Smooth muscle cell (in vitro differentiated cells): ENCODE data around the gene AMIGO1. TPM values are rescaled to one million over a fixed set of nuclear protein-coding genes. Genes with fewer than 3 reads are reported as not detected.
A peak's percentile ranks its signal among the peaks of the same experiment; 100 is the strongest.

Experiments
- DNase-seq: peaks from one replicate; lab custom pipeline; 2025; ENCODE audit not compliant: unreplicated experiment; lab: John Stamatoyannopoulos, UW
- H2AFZ ChIP-seq: fragments of 200-600 bp; sonication (generic); 2 replicates; pipeline ENCODE4 v1.6.0; 2016; ENCODE audit warnings: antibody characterized with exemption, low read depth, mild to moderate bottlenecking
- H3F3A ChIP-seq: fragments of 200-600 bp; sonication (generic); 2 replicates; pipeline ENCODE4 v1.6.0; 2017; ENCODE audit warnings: antibody characterized with exemption, low read depth
- H3K27ac ChIP-seq: fragments of 200-600 bp; sonication (generic); 2 replicates; pipeline ENCODE4 v1.5.1; 2016; ENCODE audit warnings: low read depth, mild to moderate bottlenecking
- H3K27me3 ChIP-seq: fragments of 200-600 bp; sonication (generic); 2 replicates; pipeline ENCODE4 v1.6.1; 2016; ENCODE audit warnings: low read depth, mild to moderate bottlenecking
- H3K36me3 ChIP-seq: fragments of 200-600 bp; sonication (generic); 2 replicates; pipeline ENCODE4 v1.5.1; 2016; ENCODE audit warnings: low read depth
- H3K4me1 ChIP-seq: fragments of 200-600 bp; sonication (generic); 2 replicates; pipeline ENCODE4 v1.5.1; 2016; ENCODE audit warnings: low read depth
- H3K4me2 ChIP-seq: fragments of 200-600 bp; sonication (generic); 2 replicates; pipeline ENCODE4 v1.6.0; 2016; ENCODE audit warnings: mild to moderate bottlenecking
- H3K4me3 ChIP-seq: fragments of 200-600 bp; sonication (generic); 2 replicates; pipeline ENCODE4 v1.5.1; 2016; ENCODE audit warnings: mild to moderate bottlenecking
- H3K79me2 ChIP-seq: fragments of 200-600 bp; sonication (generic); 2 replicates; pipeline ENCODE4 v1.6.0; 2016; ENCODE audit warnings: low read depth, mild to moderate bottlenecking
- H3K9ac ChIP-seq: fragments of 200-600 bp; sonication (generic); 2 replicates; pipeline ENCODE4 v1.6.0; 2016; ENCODE audit warnings: low read depth
- H3K9me3 ChIP-seq: fragments of 200-600 bp; sonication (generic); replicated peaks from 2 replicates; pipeline ENCODE4 v1.5.1; 2016; ENCODE audit warnings: low read depth
- H4K20me1 ChIP-seq: fragments of 200-600 bp; sonication (generic); 2 replicates; pipeline ENCODE4 v1.6.0; 2016; ENCODE audit warnings: low read depth
- CTCF ChIP-seq: fragments of 200-600 bp; sonication (generic); IDR thresholded peaks from 2 replicates; pipeline ENCODE4 v1.5.1; 2017; ENCODE audit warnings: borderline replicate concordance, mild to moderate bottlenecking, antibody characterized with exemption; ENCODE audit not compliant: insufficient read depth, poor library complexity, severe bottlenecking
- WGBS: methylation state at CpG from one replicate; pipeline ENCODE4 v1.1.7; 2016; ENCODE audit warnings: low lambda C conversion rate; 5-methylcytosine and 5-hydroxymethylcytosine counted together
- polyA plus RNA-seq: library from polyadenylated mRNA; unstranded; fragments of >200 nt; fragmentation: Nextera tagmentation; extraction: Ambion mirVana; gene quantifications from 2 replicates; pipeline ENCODE4 v1.2.1, GENCODE V29; 2016
- total RNA-seq: library from RNA; depleted of rRNA; stranded (reverse); fragments of >200 nt; gene quantifications from 2 replicates; pipeline ENCODE4 v1.2.3, GENCODE V29; 2014

The AMIGO1 gene
- total and polyA plus RNA-seq, 2 experiments from 2014 or later, result 0.99 to 1.4 TPM

GRCh38 chr1:109532365-109533136 lies 23.0 kb upstream of the AMIGO1 start:
- peak overlapping the region; percentile 63 for H3K4me2 ChIP-seq
- H2AFZ ChIP-seq, result peak overlapping the region; percentile 82
- peak; percentile 90 for TF ChIP-seq CTCF
- no peak overlapping the region for H3K9ac ChIP-seq
- H3K4me1 ChIP-seq, result no peaks in the 10 kb centered on the region
- peak; percentile 65 for DNase-seq
- no peaks in the 10 kb centered on the region for H3K9me3 ChIP-seq
- peak overlapping the region; percentile 15 for H3K4me3 ChIP-seq
- H3K27ac ChIP-seq, result no peak overlapping the region
- no peaks in the 10 kb centered on the region for H3K79me2 ChIP-seq
- WGBS, result 22% methylated on average over 12 of the region's 12 CpGs
- H3K36me3 ChIP-seq, result no peaks in the 10 kb centered on the region
- no peaks in the 10 kb centered on the region for H4K20me1 ChIP-seq
- no peaks in the 10 kb centered on the region for H3K27me3 ChIP-seq
- no peaks in the 10 kb centered on the region for H3F3A ChIP-seq

GRCh38 chr1:109531826-109532364 lies 22.4 kb upstream of the AMIGO1 start:
- no peaks in the 10 kb centered on the region for H3K79me2 ChIP-seq
- H3K9me3 ChIP-seq, result no peaks in the 10 kb centered on the region
- 53% methylated on average over 16 of the region's 16 CpGs for WGBS
- no peak overlapping the region for H3K9ac ChIP-seq
- peak overlapping the region; percentile 49 for H3K4me2 ChIP-seq
- no peaks in the 10 kb centered on the region for H3K4me1 ChIP-seq
- no peaks in the 10 kb centered on the region for H3K36me3 ChIP-seq
- no peak overlapping the region for H3K4me3 ChIP-seq
- H3F3A ChIP-seq, result no peaks in the 10 kb centered on the region
- DNase-seq, result no peak
- H4K20me1 ChIP-seq, result no peaks in the 10 kb centered on the region
- H3K27ac ChIP-seq, result no peak overlapping the region
- peaks cover 5% of the 10 kb centered on the region for H3K27me3 ChIP-seq
- H2AFZ ChIP-seq, result no peak overlapping the region
- TF ChIP-seq CTCF, result no peak

GRCh38 chr1:109531380-109531779 lies 21.9 kb upstream of the AMIGO1 start:
- H3K9me3 ChIP-seq, result no peaks in the 10 kb centered on the region
- H4K20me1 ChIP-seq, result no peaks in the 10 kb centered on the region
- DNase-seq, result no peak
- no peak for TF ChIP-seq CTCF
- H2AFZ ChIP-seq, result no peak overlapping the region
- no peaks in the 10 kb centered on the region for H3K4me1 ChIP-seq
- no peak overlapping the region for H3K4me2 ChIP-seq
- no peak overlapping the region for H3K27ac ChIP-seq
- no peak overlapping the region for H3K4me3 ChIP-seq
- H3K79me2 ChIP-seq, result no peaks in the 10 kb centered on the region
- H3F3A ChIP-seq, result no peaks in the 10 kb centered on the region
- H3K9ac ChIP-seq, result no peak overlapping the region
- no peaks in the 10 kb centered on the region for H3K36me3 ChIP-seq
- H3K27me3 ChIP-seq, result peaks cover 7% of the 10 kb centered on the region
- WGBS, result 88% methylated on average over 4 of the region's 4 CpGs
